AG04450 (cell line): Measurements from ENCODE around the gene PTPRD. TPM values are rescaled to one million over a fixed set of nuclear protein-coding genes. Genes with fewer than 3 reads are reported as not detected.

Experiments
- CTCF ChIA-PET: fragments of 300-600, 350-600 bp; formaldehyde crosslinking; extraction: SDS; loops from one replicate; lab custom pipeline; 2022; ENCODE audit warnings: antibody characterized with exemption, inconsistent platforms; lab: Charles Lee
- POLR2A ChIA-PET: fragments of 350-600 bp; formaldehyde crosslinking; extraction: SDS; loops from one replicate; lab custom pipeline; 2021; ENCODE audit warnings: antibody characterized with exemption, inconsistent platforms; lab: Yijun Ruan, JAX
- DNase-seq: peaks from one replicate; pipeline ENCODE4 v3.0.0-alpha.2; 2011; ENCODE audit warnings: low read depth, low spot score
- H3K27ac ChIP-seq: one replicate; pipeline ENCODE4 v1.5.1; 2012; ENCODE audit warnings: low read depth, low read length, control low read depth
- H3K27me3 ChIP-seq: one replicate; pipeline ENCODE4 v1.6.0; 2012; ENCODE audit warnings: low read length; ENCODE audit not compliant: control insufficient read depth, insufficient read depth
- H3K4me3 ChIP-seq: 2 replicates; pipeline ENCODE4 v1.5.1; 2011; ENCODE audit warnings: mild to moderate bottlenecking, low read depth, low read length, control low read depth
- H3K9me3 ChIP-seq: 2 replicates; pipeline ENCODE4 v1.5.1; 2012; ENCODE audit warnings: low read length; ENCODE audit not compliant: control insufficient read depth, insufficient read depth
- CTCF ChIP-seq: IDR thresholded peaks from 2 replicates; pipeline ENCODE4 v1.5.1; 2011; ENCODE audit warnings: low read depth, low read length, control low read depth, inconsistent platforms
- polyA plus RNA-seq: library from polyadenylated mRNA; depleted of rRNA; stranded (reverse); fragments of >200 nt; gene quantifications from 2 replicates; pipeline ENCODE4 v1.2.3, GENCODE V29; 2011

The PTPRD gene
- polyA plus RNA-seq, 1 experiment: 0.19 TPM

- CTCF ChIA-PET: interaction anchor here (0.6 kb wide), 1 partner anchor 935 kb away, joined by 3 read pairs; no protein-coding TSS in a partner anchor
- no peak for TF ChIP-seq CTCF
- POLR2A ChIA-PET: no interaction called here
- no peak for DNase-seq
- Histone ChIP-seq H3K27ac (no peak overlapping the region), H3K9me3 (no peaks in the 10 kb centered on the region; the same call in 1 of the 2 replicates), H3K4me3 (no peak overlapping the region), H3K27me3 (no peaks in the 10 kb centered on the region)
Observed at GRCh38 chr9:8491563-8491962, 2121.2 kb downstream of the PTPRD start.

GRCh38 chr9:8489835-8490234, 2123.0 kb downstream of the PTPRD start:
- Histone ChIP-seq H3K9me3 (no peaks in the 10 kb centered on the region; the same call in none of the 2 replicates), H3K27ac (no peak overlapping the region), H3K4me3 (no peak overlapping the region), H3K27me3 (no peaks in the 10 kb centered on the region)
- no peak for DNase-seq
- no peak for TF ChIP-seq CTCF
- ChIA-PET POLR2A (no interaction called here), CTCF (no interaction called here)

- ChIA-PET POLR2A (no interaction called here), CTCF (no interaction called here)
- no peak overlapping the region for H3K27ac ChIP-seq
- no peak for DNase-seq
- TF ChIP-seq CTCF: no peak
- peaks cover 2% of the 10 kb centered on the region for H3K9me3 ChIP-seq
- H3K4me3 ChIP-seq: no peak overlapping the region
- no peaks in the 10 kb centered on the region for H3K27me3 ChIP-seq
Observed at GRCh38 chr9:8486095-8486494, 2126.7 kb downstream of the PTPRD start.

GRCh38 chr9:8484597-8485191, 2128.1 kb downstream of the PTPRD start:
- TF ChIP-seq CTCF: no peak
- Histone ChIP-seq H3K4me3 (no peak overlapping the region), H3K27me3 (no peaks in the 10 kb centered on the region), H3K27ac (no peak overlapping the region), H3K9me3 (peaks cover 4% of the 10 kb centered on the region)
- POLR2A ChIA-PET: no interaction called here
- DNase-seq: no peak
- CTCF ChIA-PET: no interaction called here

GRCh38 chr9:8477450-8477849, 2135.4 kb downstream of the PTPRD start:
- ChIA-PET CTCF (no interaction called here), POLR2A (no interaction called here)
- Histone ChIP-seq H3K27ac (no peak overlapping the region), H3K4me3 (no peak overlapping the region), H3K27me3 (no peaks in the 10 kb centered on the region), H3K9me3 (peaks cover 2% of the 10 kb centered on the region; the same call in 1 of the 2 replicates)
- DNase-seq: no peak
- no peak for TF ChIP-seq CTCF
